Mammary epithelial cell (primary cell): Measurements from ENCODE around the gene RYR2.

ENCODE experiments used
- CTCF ChIP-seq, 2 donors: IDR thresholded peaks in 1 of 2; conservative IDR thresholded peaks in 1 of 2; 2 replicates each; pipeline ENCODE4 v1.5.1; 2011 to 2012; ENCODE audit warnings: inconsistent platforms in 2 of 2, low read length in 2 of 2, mild to moderate bottlenecking in 2 of 2, control low read depth in 1 of 2, low read depth in 1 of 2; ENCODE audit not compliant: insufficient read depth in 1 of 2; ENCODE audit errors: extremely low read depth in 1 of 2
- EZH2 ChIP-seq: IDR thresholded peaks from 2 replicates; pipeline ENCODE4 v1.6.1; 2012; ENCODE audit warnings: low read length, inconsistent platforms, borderline replicate concordance

GRCh38 chr1:237791592-237791991 is 749.6 kb downstream of the RYR2 start:
- TF ChIP-seq CTCF (conservative IDR thresholded peaks at IDR 0.05 in 1 of 2, IDR thresholded peaks at IDR 0.05 in 1 of 2; ENCODE audit: extremely low read depth in 1 of 2, insufficient read depth in 1 of 2, low read depth in 1 of 2, low read length in 2 of 2) (no peak), EZH2 (no peak)
